ENCODE measurements around the gene DENND5A.

The DENND5A gene

GRCh38 chr11:9092072-9092471 lies 173.1 kb downstream of the DENND5A start:
- DNase-seq = no peak

- DNase-seq = no peak
Measured at GRCh38 chr11:9091044-9091922, 173.9 kb downstream of the DENND5A start, which contains the start of gene SCUBE2. Gene SCUBE2, minus strand, starts transcription at chr11:9091599. Its CDS starts 71 bp downstream, at chr11:9091528.

- no peak for DNase-seq
Measured at GRCh38 chr11:9090488-9091043, 174.6 kb downstream of the DENND5A start.

- no peak for DNase-seq
Measured at GRCh38 chr11:9089636-9090035, 175.5 kb downstream of the DENND5A start.

DNA sequence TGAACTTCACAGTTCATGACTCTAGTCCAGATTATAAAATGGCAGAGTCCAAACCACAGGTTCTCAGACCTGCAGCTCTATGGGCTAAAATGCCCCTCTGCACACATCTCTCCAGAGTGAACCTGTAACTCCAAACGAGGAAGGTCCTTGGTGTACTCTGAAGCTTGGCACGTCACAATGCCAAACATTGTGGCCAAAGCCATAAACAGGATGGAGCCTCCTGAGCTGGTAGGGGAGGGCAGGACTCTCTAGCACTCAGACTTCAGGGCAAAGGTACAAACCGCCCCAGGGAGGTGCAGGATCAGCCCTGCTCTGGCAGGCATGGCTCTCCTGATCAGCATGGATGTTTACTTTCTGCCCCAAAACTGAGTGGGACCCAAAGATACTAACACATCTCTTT lies 176.1 kb downstream of the DENND5A start:
- DNase-seq = no peak
